Hematopoietic multipotent progenitor cell treated with erythropoietin and hydrocortisone succinate and interleukin-3 and kit ligand, for 17 days (in vitro differentiated cells): ENCODE data around the gene ADPRHL1.

Source experiments
- DNase-seq: peaks from one replicate; pipeline ENCODE4 v3.0.0-alpha.2; 2015; ENCODE audit warnings: low spot score

The ADPRHL1 gene

DNA sequence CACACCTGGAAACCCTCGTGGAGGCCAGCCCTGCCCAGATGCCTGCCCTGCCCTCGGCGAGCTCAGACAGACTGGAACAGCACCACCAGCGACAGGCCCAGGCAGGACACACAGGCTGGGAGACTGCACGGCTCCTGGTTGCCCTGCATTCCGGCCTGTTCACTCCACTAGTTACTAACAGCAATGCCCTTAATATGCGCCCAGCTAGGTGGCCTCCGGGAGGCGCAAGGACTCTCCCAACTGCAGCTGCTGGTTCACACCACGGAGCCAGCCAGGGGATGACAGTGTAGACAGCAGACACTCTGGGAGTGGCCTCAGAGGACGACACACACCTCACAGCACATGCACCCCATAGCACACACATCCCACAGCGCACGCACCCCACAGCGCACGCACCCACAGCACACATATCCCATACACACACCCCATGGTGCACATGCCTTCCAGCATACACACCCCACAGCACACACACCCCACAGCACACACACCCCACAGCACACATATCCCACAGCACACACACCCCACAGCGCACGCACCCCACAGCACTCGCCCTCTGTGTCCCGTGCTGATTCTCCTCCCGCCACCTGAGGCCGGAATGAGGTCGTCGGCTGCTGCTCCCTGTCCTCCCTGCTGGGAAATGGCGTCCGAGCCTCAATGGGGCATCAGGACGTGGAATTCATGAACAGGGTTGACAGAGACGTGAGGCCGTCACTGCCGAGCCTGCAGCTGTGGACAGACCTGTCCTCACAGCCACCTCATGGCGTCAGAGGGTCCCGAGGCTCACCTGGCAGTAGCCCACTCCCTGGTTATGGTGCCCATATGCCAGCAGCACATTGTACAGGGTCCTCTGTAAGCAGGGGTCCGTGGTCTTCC is 103.0 kb downstream of the ADPRHL1 start:
- no peak for DNase-seq
